ENCODE data around the gene RGS7.
"Not testable (repeated sequence)": the region's sequence is repeated elsewhere in the genome, so short reads cannot be mapped to it uniquely, and the experiment has no call there.

RGS7 gene

GRCh38 chr1:241270016-241270415 lies 87.0 kb downstream of the RGS7 start:
- DNase-seq, result no peak

GRCh38 chr1:241269116-241269515 lies 87.9 kb downstream of the RGS7 start:
- DNase-seq, result no peak

GRCh38 chr1:241266121-241266520 lies 90.9 kb downstream of the RGS7 start:
- DNase-seq, result no peak

GRCh38 chr1:241265428-241265827 lies 91.6 kb downstream of the RGS7 start:
- DNase-seq, result no peak

GRCh38 chr1:241263346-241263745 lies 93.7 kb downstream of the RGS7 start:
- no peak for DNase-seq

- DNase-seq, result no peak
Observed at GRCh38 chr1:241253471-241253870, 103.5 kb downstream of the RGS7 start.

- DNase-seq, result no peak
Observed at GRCh38 chr1:241250465-241250864, 106.5 kb downstream of the RGS7 start.

- no peak for DNase-seq
Observed at GRCh38 chr1:241240069-241240468, 116.9 kb downstream of the RGS7 start.

- no peak for DNase-seq
Observed at GRCh38 chr1:241237873-241238272, 119.1 kb downstream of the RGS7 start.

GRCh38 chr1:241235256-241235897 lies 121.6 kb downstream of the RGS7 start:
- DNase-seq, result no peak

GRCh38 chr1:241229711-241230110 lies 127.3 kb downstream of the RGS7 start:
- DNase-seq, result no peak

GRCh38 chr1:241229216-241229615 lies 127.8 kb downstream of the RGS7 start:
- DNase-seq, result no peak

GRCh38 chr1:241228339-241228738 lies 128.7 kb downstream of the RGS7 start:
- no peak for DNase-seq

GRCh38 chr1:241225741-241226140 lies 131.3 kb downstream of the RGS7 start:
- DNase-seq, result no peak

- DNase-seq, result not testable (repeated sequence)
Observed at GRCh38 chr1:241224189-241224588, 132.8 kb downstream of the RGS7 start.

GRCh38 chr1:241222813-241223212 lies 134.2 kb downstream of the RGS7 start:
- DNase-seq, result not testable (repeated sequence)

- no peak for DNase-seq
Observed at GRCh38 chr1:241221319-241221718, 135.7 kb downstream of the RGS7 start.

GRCh38 chr1:241220913-241221312 lies 136.1 kb downstream of the RGS7 start:
- DNase-seq, result not testable (repeated sequence)

- DNase-seq, result no peak
Observed at GRCh38 chr1:241219449-241219848, 137.6 kb downstream of the RGS7 start.

GRCh38 chr1:241217516-241217915 lies 139.5 kb downstream of the RGS7 start:
- DNase-seq, result no peak

- no peak for DNase-seq
Observed at GRCh38 chr1:241215683-241216082, 141.3 kb downstream of the RGS7 start.

GRCh38 chr1:241215203-241215602 lies 141.8 kb downstream of the RGS7 start:
- no peak for DNase-seq

GRCh38 chr1:241213139-241213538 lies 143.9 kb downstream of the RGS7 start:
- no peak for DNase-seq

- DNase-seq, result no peak
Observed at GRCh38 chr1:241212628-241213027, 144.4 kb downstream of the RGS7 start.

- DNase-seq, result no peak
Observed at GRCh38 chr1:241208910-241209379, 148.1 kb downstream of the RGS7 start.
